Body of pancreas (tissue), 4 donors: Measurements from ENCODE around the gene TAGAP.

Experiments
- CTCF ChIP-seq, 7 experiments: fragments of 450-650 bp in 4 of 7; fragments of 200-600 bp in 3 of 7; sonication (generic) in 3 of 7; IDR thresholded peaks; one replicate each; pipeline ENCODE4 v1.5.1; 2016 to 2019; ENCODE audit warnings: antibody characterized with exemption in 7 of 7
- POLR2A ChIP-seq, 3 donors: fragments of 450-650 bp; IDR thresholded peaks; one replicate each; pipeline ENCODE4 v1.6.1; 2016; ENCODE audit warnings: antibody characterized with exemption in 3 of 3, mild to moderate bottlenecking in 2 of 3

GRCh38 chr6:158996856-158997255 is 47.9 kb downstream of the TAGAP start:
- TF ChIP-seq CTCF (IDR thresholded peaks at IDR 0.05) (no peak), POLR2A (IDR thresholded peaks at IDR 0.05) (no peak)
